B cell (primary cell): ENCODE data around the gene SETD1A.

Experiments
- CTCF ChIP-seq: fragments of 200-600 bp; IDR thresholded peaks from one replicate; pipeline ENCODE4 v1.8.0; 2022; ENCODE audit warnings: antibody characterized with exemption, mild to moderate bottlenecking
- EZH2 ChIP-seq: IDR thresholded peaks from 2 replicates; pipeline ENCODE4 v1.6.1; 2012; ENCODE audit warnings: borderline replicate concordance, low read depth, mild to moderate bottlenecking, moderate library complexity, low read length; ENCODE audit not compliant: insufficient read depth, poor library complexity, severe bottlenecking

GRCh38 chr16:30929167-30929566 is 28.4 kb upstream of the SETD1A start:
- TF ChIP-seq CTCF: no peak
- TF ChIP-seq EZH2: no peak
